GM12891 (cell line): Measurements from ENCODE around the gene COL5A1.

Experiments used
- POLR2AphosphoS5 ChIP-seq: IDR thresholded peaks from 2 replicates; pipeline ENCODE4 v1.6.1; 2011; ENCODE audit warnings: low read depth, low read length, control low read depth
- POU2F2 ChIP-seq: IDR thresholded peaks from 2 replicates; pipeline ENCODE4 v1.6.1; 2011; ENCODE audit warnings: low read depth, mild to moderate bottlenecking, control low read depth, low read length, moderate library complexity
- SPI1 ChIP-seq: IDR thresholded peaks from 2 replicates; pipeline ENCODE4 v1.6.1; 2011; ENCODE audit warnings: low read depth, low read length, control low read depth
- TAF1 ChIP-seq: IDR thresholded peaks from 2 replicates; pipeline ENCODE4 v1.6.1; 2011; ENCODE audit warnings: low read depth, low read length, control low read depth

- TF ChIP-seq TAF1 = no peak
- no peak for TF ChIP-seq POLR2AphosphoS5
- no peak for TF ChIP-seq SPI1
- no peak for TF ChIP-seq POU2F2
Measured at GRCh38 chr9:134802216-134802795, 160.7 kb downstream of the COL5A1 start.
